ENCODE results near the gene TMEM117.

- no peak for TF ChIP-seq POLR2AphosphoS5 (IDR thresholded peaks at IDR 0.05; ENCODE audit: low read depth, low read length)
- no peak for TF ChIP-seq POLR2A (IDR thresholded peaks at IDR 0.05; ENCODE audit: low read depth, low read length)
Measured at GRCh38 chr12:44358636-44359035, 522.8 kb downstream of the TMEM117 start.

Data from GM12892 (cell line).